Spinal cord (tissue), 10 donors: ENCODE data around the gene KCTD6. TPM values are rescaled to one million over a fixed set of nuclear protein-coding genes. Genes with fewer than 3 reads are reported as not detected.

ENCODE experiments used
- DNase-seq, 6 donors: peaks; one replicate each; pipeline versions ENCODE4 v3.0.0 to v3.0.0-alpha.2; 2013 to 2015; ENCODE audit warnings: low spot score in 6 of 6, low read depth in 4 of 6
- H3K27ac ChIP-seq: one replicate; pipeline ENCODE4 v1.5.1; 2013; ENCODE audit warnings: low read depth, low read length, control low read depth
- H3K27me3 ChIP-seq: one replicate; pipeline ENCODE4 v1.6.1; 2013; ENCODE audit warnings: low read length; ENCODE audit not compliant: control insufficient read depth, insufficient read depth
- H3K36me3 ChIP-seq: one replicate; pipeline ENCODE4 v1.6.1; 2013; ENCODE audit warnings: low read length; ENCODE audit not compliant: control insufficient read depth, insufficient read depth
- H3K4me1 ChIP-seq: one replicate; pipeline ENCODE4 v1.6.1; 2013; ENCODE audit warnings: low read length; ENCODE audit not compliant: control insufficient read depth, insufficient read depth
- H3K4me3 ChIP-seq: one replicate; pipeline ENCODE4 v1.5.1; 2013; ENCODE audit warnings: low read depth, low read length, control low read depth
- H3K9me3 ChIP-seq: one replicate; pipeline ENCODE4 v1.6.1; 2013; ENCODE audit warnings: low read length; ENCODE audit not compliant: control insufficient read depth, insufficient read depth
- WGBS: methylation state at CpG from one replicate; pipeline ENCODE4 v1.1.5; 2013; ENCODE audit warnings: missing lambda C conversion rate; ENCODE audit not compliant: insufficient coverage; 5-methylcytosine and 5-hydroxymethylcytosine counted together
- polyA plus RNA-seq, 2 donors: library from polyadenylated mRNA; unstranded; fragments of 120-200 nt; gene quantifications; one replicate each; pipeline ENCODE4 v1.2.1, GENCODE V29; 2013; ENCODE audit not compliant: insufficient read length in 2 of 2
- total RNA-seq, 2 donors: library from RNA; depleted of rRNA in 1 of 2; stranded (reverse); fragments of 120-200 nt in 1 of 2; fragments of >200 nt in 1 of 2; gene quantifications; one replicate each; pipeline versions ENCODE4 v1.2.3 to v1.2.4, GENCODE V29; 2013 to 2014
- donor health status: healthy.

KCTD6 gene
- total and polyA plus RNA-seq, 4 donors: 26.6 to 35.1 (median 32.4) TPM

DNA sequence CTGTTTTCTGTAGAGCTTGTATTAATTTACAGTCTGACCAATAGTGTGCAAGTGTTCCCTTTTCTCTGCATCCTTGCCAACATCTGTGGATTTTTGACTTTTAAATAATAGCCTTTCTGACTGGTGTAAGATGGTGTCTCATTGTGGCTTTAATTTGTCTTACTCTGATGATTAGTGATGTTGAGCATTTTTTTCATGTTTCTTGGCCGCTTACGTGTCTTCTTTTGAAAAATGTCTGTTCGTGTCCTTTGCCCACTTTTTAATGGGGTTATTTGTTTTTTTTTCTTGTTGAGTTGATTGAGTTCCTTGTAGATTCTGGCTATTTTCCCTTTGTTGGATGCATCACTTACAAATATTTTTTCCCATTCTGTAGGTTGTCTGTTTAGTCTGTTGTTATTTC, 52.6 kb downstream of the KCTD6 start:
- no peak for DNase-seq
- H3K9me3 ChIP-seq: no peaks in the 10 kb centered on the region
- H3K4me1 ChIP-seq: no peaks in the 10 kb centered on the region
- no peak overlapping the region for H3K4me3 ChIP-seq
- WGBS: no CpG with 5 or more reads among the region's 3 CpGs
- no peak overlapping the region for H3K27ac ChIP-seq
- no peaks in the 10 kb centered on the region for H3K27me3 ChIP-seq
- no peaks in the 10 kb centered on the region for H3K36me3 ChIP-seq

DNA sequence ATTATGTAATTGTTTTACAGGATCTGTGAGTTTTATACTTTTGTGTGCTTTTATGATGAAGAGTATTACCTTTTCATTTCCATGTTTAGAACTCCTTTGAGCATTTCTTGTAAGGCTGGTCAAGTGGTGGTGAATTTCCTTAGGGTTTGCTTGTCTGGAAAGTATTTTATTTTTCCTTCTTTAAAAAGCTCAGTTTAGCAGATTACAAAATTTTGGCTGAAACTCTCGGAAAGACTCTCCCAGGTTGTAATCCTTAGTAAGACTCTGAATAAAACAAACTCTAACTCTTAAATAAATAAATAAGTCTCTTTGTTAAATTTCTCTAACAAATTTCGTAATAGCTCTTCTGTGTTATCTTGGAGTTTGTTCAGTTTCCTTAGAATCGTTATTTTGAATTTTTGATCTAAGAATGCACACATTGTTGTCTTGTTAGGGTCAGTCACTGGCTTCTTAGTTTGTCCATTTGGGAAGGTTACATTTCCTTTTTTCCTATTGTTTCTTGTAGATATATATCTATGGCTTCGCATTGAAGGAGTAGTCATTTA, 59.8 kb downstream of the KCTD6 start:
- WGBS: no CpG with 5 or more reads among the region's 4 CpGs
- H3K36me3 ChIP-seq: no peaks in the 10 kb centered on the region

More for the DNA sequence above, 59.8 kb downstream of the KCTD6 start:
- H3K4me1 ChIP-seq: no peaks in the 10 kb centered on the region
- no peaks in the 10 kb centered on the region for H3K27me3 ChIP-seq
- DNase-seq: no peak
- no peak overlapping the region for H3K27ac ChIP-seq
- no peak overlapping the region for H3K4me3 ChIP-seq
- no peaks in the 10 kb centered on the region for H3K9me3 ChIP-seq

Other genes starting within 250 kb of the KCTD6 start
- 10 to 100 TPM; 13.5 to 18.2 TPM for gene RPP14, start 185.9 kb upstream of the KCTD6 start, total RNA-seq
- gene RPP14, start 185.9 kb upstream of the KCTD6 start, polyA plus RNA-seq: 10 to 100 TPM; 14.4 to 20.1 TPM
- 10 to 100 TPM; 10.2 to 12.1 TPM for gene HTD2, start 185.6 kb upstream of the KCTD6 start, total RNA-seq
- gene HTD2, start 185.6 kb upstream of the KCTD6 start, polyA plus RNA-seq: 10 to 100 TPM; 12.2 to 12.5 TPM
- gene PXK, start 159.2 kb upstream of the KCTD6 start, total RNA-seq: 10 to 100 TPM; 33.9 to 43.6 TPM
- 10 to 100 TPM; 44.0 to 53.3 TPM for gene PXK, start 159.2 kb upstream of the KCTD6 start, polyA plus RNA-seq
- gene PDHB, start 58.3 kb upstream of the KCTD6 start, total RNA-seq: 100 to 1,000 TPM in 1 of 2 donors, 10 to 100 TPM in 1; 81.7 to 109 TPM
- 100 to 1,000 TPM; 107 to 110 TPM for gene PDHB, start 58.3 kb upstream of the KCTD6 start, polyA plus RNA-seq
- gene ACOX2, start 45.1 kb downstream of the KCTD6 start, total RNA-seq: 10 to 100 TPM; 11.1 to 33.3 TPM
- gene ACOX2, start 45.1 kb downstream of the KCTD6 start, polyA plus RNA-seq: 10 to 100 TPM; 11.2 to 20.1 TPM
- 10 to 100 TPM; 15.2 to 27.2 TPM for gene FAM107A, start 85.3 kb downstream of the KCTD6 start, total RNA-seq
- gene FAM107A, start 85.3 kb downstream of the KCTD6 start, polyA plus RNA-seq: 10 to 100 TPM; 35.6 to 55.5 TPM
- gene FAM3D, start 174.7 kb downstream of the KCTD6 start, total RNA-seq: under 1 TPM; 0.20 to 0.39 TPM
- under 1 TPM in 1 of 2 donors, not detected in 1; 0.17 TPM for gene FAM3D, start 174.7 kb downstream of the KCTD6 start, polyA plus RNA-seq